ENCODE measurements around the gene STIP1.

The STIP1 gene

DNA sequence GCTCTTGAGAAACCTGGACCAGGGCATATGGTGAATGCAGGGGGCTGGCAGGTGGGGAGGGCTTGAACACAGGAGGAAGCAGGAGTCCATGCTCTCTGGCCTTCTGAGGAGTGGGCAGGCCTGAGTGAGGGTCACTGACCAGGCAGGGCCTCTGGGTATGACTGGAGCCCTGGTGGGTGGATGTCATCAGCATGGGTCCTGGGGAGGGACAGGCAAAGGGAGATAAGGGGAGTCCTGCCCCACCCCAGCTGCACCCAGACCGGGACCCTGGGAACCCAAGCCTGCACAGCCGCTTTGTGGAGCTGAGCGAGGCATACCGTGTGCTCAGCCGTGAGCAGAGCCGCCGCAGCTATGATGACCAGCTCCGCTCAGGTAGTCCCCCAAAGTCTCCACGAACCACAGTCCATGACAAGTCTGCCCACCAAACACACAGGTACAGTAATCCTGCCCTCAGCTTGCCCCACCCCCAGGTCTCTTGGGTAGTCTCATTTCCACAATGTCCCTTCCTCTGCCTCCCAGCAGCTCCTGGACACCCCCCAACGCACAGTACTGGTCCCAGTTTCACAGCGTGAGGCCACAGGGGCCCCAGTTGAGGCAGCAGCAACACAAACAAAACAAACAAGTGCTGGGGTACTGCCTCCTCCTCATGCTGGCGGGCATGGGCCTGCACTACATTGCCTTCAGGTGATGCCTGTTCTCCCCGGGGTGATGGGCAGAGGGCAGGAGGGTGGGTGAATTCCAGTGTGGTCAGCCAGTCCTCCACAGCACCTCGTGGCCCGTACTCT is 46.4 kb downstream of the STIP1 start:
- no peak for DNase-seq (ENCODE audit: low read depth)
- H3K4me3 ChIP-seq (ENCODE audit: control insufficient read depth, low read depth, low read length) = no peak overlapping the region
- no peak for TF ChIP-seq CTCF (conservative IDR thresholded peaks at IDR 0.05; ENCODE audit: control insufficient read depth, insufficient read depth, low read depth, low read length)

DNA sequence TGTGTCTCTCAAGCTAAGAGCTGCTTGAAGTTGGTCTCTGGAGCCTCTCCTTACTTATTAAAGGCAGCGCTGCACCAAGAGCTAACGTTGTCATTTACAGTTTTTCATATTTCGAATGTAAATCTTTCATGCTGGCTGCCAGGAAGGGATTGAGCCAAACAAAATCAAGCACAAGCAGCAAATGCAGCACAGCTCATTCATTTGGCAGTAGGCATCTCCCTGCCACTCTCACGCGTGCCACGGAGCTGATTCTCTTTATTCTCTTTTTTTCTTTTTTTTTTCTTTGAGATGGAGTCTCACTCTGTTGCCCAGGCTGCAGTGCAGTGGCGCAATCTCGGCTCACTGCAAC is 47.0 kb downstream of the STIP1 start:
- no peak overlapping the region for H3K4me3 ChIP-seq (ENCODE audit: control insufficient read depth, low read depth, low read length)
- TF ChIP-seq CTCF (conservative IDR thresholded peaks at IDR 0.05; ENCODE audit: control insufficient read depth, insufficient read depth, low read depth, low read length) = no peak
- DNase-seq (ENCODE audit: low read depth) = no peak

DNA sequence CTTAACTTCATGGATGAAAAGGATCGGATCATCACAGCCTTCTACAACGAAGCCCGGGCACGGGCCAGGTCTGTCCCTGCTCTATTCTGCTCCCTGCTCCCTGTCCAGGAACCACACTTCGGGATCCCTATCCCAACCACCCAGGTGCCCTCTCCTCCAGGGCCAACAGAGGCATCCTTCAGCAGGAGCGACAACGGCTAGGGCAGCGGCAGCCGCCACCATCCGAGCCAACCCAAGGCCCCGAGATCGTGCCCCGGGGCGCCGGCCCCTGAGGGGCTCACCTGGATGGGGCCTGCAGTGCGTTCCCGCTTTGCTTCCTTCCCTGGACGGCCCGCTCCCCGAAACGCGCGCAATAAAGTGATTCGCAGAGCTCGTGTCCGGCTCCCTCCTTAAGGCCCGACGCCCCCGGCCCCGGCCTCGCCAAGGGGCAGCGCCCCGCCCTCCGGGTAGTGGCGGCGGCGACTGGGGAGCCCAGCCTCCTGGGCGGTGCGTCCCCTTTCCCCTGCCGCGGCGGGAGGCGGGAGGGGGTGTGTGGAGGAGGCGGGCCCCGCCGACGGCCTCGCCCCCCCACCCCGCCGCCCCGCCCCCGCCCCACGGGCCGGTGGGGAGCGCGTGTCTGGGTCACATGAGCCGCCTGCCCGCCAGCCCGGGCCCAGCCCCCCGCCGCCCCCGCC is 48.1 kb downstream of the STIP1 start, which contains the start of gene VEGFB:
VEGFB (plus strand) TSS at position 672 of the 674 bp plus-strand sequence. CDS start 250 bp downstream, outside the sequence.
- peak within 1 kb of the TSS; percentile 57 for H3K4me3 ChIP-seq (ENCODE audit: control insufficient read depth, low read depth, low read length)
- no peak for TF ChIP-seq CTCF (conservative IDR thresholded peaks at IDR 0.05; ENCODE audit: control insufficient read depth, insufficient read depth, low read depth, low read length)
- DNase-seq (ENCODE audit: low read depth) = no peak

GRCh38 chr11:64234647-64235379 is 48.8 kb downstream of the STIP1 start:
- DNase-seq (ENCODE audit: low read depth) = no peak
- TF ChIP-seq CTCF (conservative IDR thresholded peaks at IDR 0.05; ENCODE audit: control insufficient read depth, insufficient read depth, low read depth, low read length) = no peak

GRCh38 chr11:64235437-64236161 is 49.6 kb downstream of the STIP1 start:
- peak overlapping the region; percentile 57 for H3K4me3 ChIP-seq (ENCODE audit: control insufficient read depth, low read depth, low read length)
- no peak for DNase-seq (ENCODE audit: low read depth)

More at GRCh38 chr11:64234647-64235379, 48.8 kb downstream of the STIP1 start:
- H3K4me3 ChIP-seq (ENCODE audit: control insufficient read depth, low read depth, low read length) = peak overlapping the region; percentile 57

More at GRCh38 chr11:64235437-64236161, 49.6 kb downstream of the STIP1 start:
- no peak for TF ChIP-seq CTCF (conservative IDR thresholded peaks at IDR 0.05; ENCODE audit: control insufficient read depth, insufficient read depth, low read depth, low read length)
